ENCODE results near the gene ALDH1B1.

ALDH1B1 gene

GRCh38 chr9:38392235-38393127 lies at the start of gene ALDH1B1:
Gene ALDH1B1 (plus strand): TSS chr9:38392702. CDS start chr9:38395749, 3,047 bp downstream.
- peak; percentile 75 for DNase-seq

- no peak for DNase-seq
These were observed 49.5 kb upstream of the ALDH1B1 start for GRCh38 chr9:38343037-38343436.

GRCh38 chr9:38343552-38343951 lies 49.0 kb upstream of the ALDH1B1 start:
- no peak for DNase-seq

GRCh38 chr9:38344566-38345324 lies 47.8 kb upstream of the ALDH1B1 start:
- peak; percentile 18 for DNase-seq

- no peak for DNase-seq
These were observed 46.4 kb upstream of the ALDH1B1 start for GRCh38 chr9:38345851-38346755.

- no peak for DNase-seq
These were observed 45.7 kb upstream of the ALDH1B1 start for GRCh38 chr9:38346811-38347210.

- no peak for DNase-seq
These were observed 45.2 kb upstream of the ALDH1B1 start for GRCh38 chr9:38347271-38347671.

- no peak for DNase-seq
These were observed 44.6 kb upstream of the ALDH1B1 start for GRCh38 chr9:38347946-38348345.

- no peak for DNase-seq
These were observed 42.0 kb upstream of the ALDH1B1 start for GRCh38 chr9:38350529-38350928.

GRCh38 chr9:38352530-38353328 lies 39.8 kb upstream of the ALDH1B1 start:
- no peak for DNase-seq

- DNase-seq, result no peak
These were observed 37.4 kb upstream of the ALDH1B1 start for GRCh38 chr9:38355115-38355514.

- DNase-seq, result no peak
These were observed 36.9 kb upstream of the ALDH1B1 start for GRCh38 chr9:38355517-38356120.

GRCh38 chr9:38356851-38357250 lies 35.7 kb upstream of the ALDH1B1 start:
- DNase-seq, result no peak

- DNase-seq, result no peak
These were observed 35.0 kb upstream of the ALDH1B1 start for GRCh38 chr9:38357350-38358114.

- DNase-seq, result no peak
These were observed 33.9 kb upstream of the ALDH1B1 start for GRCh38 chr9:38358390-38359296.

GRCh38 chr9:38359297-38359653 lies 33.2 kb upstream of the ALDH1B1 start:
- DNase-seq, result no peak

GRCh38 chr9:38359689-38360385 lies 32.7 kb upstream of the ALDH1B1 start:
- no peak for DNase-seq

GRCh38 chr9:38360839-38361472 lies 31.5 kb upstream of the ALDH1B1 start:
- peak; percentile 76 for DNase-seq

GRCh38 chr9:38361473-38361850 lies 31.0 kb upstream of the ALDH1B1 start:
- peak; percentile 31 for DNase-seq

All from NCI-H2227 treated with DMSO at 0.1 percent for 48 hours (cell line).